Measurements from ENCODE around the gene ASTN2.

The ASTN2 gene

DNA sequence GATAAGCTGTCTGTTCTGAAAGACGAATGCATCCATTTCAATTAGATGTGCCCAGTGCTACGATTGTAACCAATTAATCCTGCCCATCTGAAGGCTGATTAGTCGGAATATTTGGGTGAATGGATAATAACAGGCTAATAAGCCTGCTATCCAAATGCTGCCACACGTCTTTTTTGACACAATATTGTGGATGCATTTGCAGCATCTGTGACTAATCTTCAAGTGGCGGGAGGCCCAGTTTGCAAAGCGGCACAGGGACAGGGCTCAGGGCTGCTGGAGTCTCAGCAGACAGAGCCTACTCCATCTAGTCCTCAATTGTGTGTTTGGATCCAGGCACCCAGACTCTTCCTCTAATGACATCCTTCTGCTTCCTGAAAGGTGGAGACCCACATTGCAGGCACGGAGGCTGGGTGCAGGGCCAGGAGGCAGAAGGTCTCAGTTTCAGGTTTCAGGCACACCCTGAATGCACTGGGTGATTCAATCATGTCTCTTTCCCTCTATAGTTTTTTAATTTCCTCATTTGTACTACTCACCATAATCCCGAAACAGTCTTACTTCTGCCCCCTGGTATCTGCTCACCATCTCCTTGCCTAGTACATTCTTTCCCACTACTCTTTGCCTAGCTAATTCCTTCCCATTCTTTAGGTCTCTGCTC is 169.6 kb downstream of the ASTN2 start:
- peak; percentile 14 for DNase-seq

DNA sequence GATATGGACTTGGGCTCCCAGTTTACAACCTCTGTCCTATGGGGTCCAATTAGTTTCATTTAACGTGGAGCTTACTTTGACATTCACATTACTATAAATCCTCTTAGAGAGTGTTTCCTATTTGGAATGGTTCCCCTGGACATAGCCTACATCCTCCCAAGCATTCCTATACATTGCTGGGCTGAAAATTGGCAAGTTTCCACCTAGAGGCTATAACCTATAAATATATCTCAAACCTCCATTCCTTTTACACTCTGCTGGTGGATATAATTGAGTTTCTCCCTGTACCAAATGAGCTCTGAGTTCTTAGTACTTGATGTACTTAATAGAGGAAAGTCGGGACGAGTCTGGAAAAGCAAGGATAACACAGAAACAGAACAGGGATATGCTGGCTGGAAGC is 172.8 kb downstream of the ASTN2 start:
- DNase-seq, result no peak

DNA sequence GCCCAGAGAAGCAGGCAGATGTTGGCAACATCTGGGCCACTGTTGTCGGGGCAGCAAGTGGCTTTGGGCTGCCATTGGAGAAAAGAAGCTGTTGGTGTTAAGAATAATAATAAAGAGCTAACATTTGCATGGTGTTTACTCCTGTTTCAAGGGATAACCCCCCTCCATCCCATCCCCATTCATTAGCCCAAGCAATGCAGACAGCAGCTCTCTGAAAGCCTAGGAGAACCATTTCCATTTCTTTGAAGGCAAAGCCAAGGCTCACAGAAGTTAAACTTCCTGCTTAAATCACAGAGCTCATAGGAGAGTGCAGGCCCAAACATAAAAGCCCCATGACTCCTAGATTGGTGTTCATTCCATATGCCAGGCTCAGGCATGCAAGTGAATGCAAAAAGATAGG is 175.4 kb downstream of the ASTN2 start:
- DNase-seq, result no peak

DNA sequence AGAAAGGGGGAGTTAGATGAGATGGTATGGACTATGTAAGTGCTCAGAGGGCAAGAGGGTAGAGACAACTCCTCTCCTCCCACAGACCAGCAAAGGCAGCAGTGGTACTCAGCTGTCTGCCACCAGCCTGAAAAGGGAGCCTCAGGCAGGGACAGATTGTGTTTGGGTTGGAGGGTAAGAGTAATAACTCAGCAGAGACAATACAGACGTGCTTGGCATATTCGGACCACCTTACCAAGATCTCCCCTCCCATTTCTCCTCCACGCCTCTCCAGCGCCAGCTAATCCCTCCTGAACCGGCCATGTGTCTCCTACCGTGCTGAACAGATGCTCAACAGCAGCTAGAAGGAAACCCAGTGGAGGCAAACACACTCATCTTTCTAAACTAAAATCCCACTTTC is 180.8 kb downstream of the ASTN2 start:
- DNase-seq, result no peak

DNA sequence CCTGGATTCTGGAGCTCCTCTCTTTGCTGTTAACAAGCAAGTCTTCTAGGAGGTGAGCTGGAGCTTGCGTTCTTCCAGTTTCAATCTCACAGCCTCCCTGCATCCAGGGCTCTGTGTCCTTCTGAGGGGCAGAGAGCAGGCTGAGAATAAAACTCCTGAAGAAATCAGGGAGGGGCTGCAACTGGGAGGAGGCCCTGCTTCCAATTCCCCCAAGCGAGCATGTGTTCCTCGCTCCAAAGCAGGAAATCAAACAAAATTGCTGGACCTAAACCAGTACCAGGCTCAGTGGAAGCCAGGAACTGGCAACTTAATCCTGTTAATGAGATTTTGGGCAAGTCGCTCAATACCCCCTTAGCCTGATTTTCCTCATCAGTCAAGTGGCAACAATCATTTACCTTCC is 181.8 kb downstream of the ASTN2 start:
- no peak for DNase-seq

DNA sequence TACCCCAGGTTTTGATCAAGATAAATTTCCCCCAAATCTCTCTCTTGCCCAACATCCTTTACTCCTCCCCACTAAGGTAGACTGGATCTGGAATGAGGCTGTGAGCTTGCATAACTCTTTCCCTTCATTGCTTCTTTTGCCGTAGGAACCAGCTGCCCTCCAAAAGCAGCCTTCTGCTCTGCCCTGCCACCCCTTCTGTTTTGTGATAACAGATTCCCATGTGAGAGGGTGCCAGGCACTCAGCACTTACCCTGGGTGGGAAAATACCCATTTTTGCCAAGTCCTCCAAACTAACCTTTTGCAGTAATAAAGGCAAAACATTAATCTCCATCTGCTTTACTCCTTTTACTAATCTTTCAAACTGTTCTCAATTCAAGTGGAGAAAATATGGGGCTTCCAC is 182.6 kb downstream of the ASTN2 start:
- DNase-seq, result no peak

DNA sequence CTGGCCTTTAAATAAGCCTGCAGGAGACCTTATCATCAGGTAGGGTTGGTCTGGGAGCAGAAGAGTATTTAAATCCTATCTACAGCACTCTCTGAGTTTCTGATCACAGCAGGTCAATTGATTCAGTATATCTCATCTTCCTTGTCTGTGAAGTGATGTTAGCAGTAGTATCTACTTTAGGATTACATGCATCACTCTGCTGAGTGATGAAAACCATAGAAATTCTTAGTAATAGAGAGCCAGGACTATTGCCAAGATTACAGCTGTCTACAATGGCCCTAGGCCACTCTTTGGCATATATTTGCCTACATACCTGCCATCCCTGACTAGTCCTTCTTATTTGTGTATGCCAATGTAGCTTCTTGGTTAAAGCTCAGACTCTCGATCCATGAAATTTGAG is 183.8 kb downstream of the ASTN2 start:
- DNase-seq, result no peak

DNA sequence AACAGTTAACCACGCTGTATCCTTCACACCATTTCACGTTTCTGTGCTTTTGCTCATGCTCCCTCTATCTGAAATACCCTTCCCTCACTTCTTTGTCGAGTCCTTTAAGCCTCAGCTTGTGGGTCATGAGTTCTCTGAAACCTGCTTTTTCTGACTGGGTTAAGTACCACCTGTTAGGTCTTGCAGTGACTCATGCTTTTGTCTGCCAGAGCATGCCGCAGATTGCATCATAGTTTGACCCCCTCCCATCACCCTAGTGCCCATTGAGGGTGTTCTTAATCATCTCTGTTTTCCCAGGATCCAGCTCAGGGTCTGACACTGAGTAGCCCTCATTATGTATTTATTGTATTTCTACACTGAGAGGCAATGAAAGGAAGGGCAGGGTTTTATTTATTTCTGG is 190.2 kb downstream of the ASTN2 start:
- DNase-seq, result peak; percentile 73

DNA sequence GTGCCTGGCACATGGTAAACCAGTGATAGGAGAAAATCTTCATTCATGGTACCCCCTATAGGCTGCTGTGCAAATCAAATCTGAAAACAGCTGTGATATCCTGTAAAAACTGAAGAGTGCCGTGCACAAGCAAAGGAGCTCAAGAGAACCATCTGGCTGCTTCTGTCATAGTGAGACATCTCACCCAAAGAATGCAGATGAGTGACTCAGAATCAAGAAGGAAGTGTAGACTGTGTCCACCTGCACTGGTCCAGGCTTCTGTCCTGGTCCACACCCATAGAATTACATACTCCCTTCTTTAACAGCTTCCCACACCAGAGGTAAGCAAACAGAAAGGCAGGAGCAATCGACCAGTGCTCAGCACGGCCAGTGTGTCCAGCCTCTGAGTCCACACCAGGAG is 195.9 kb downstream of the ASTN2 start:
- DNase-seq, result no peak

DNA sequence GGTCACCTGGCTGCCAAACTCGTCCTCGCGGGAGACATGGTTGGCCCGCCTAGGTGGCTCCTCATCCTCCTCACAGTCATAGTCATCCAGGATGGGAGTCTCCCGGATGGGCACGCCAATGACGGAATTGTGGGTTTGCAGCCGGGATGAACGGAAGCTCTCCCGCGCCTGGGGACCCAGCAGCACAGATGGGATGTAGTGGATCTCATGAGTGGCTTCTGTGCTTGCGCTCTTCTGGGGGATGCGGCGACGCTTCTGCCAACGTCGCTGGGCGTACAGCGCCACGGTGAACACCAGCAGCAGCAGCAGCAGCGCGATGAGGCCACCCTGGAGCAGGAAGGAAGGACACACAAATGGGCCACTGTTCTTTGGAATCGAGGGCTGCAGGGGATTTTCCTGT is 200.4 kb downstream of the ASTN2 start:
- DNase-seq, result no peak

DNA sequence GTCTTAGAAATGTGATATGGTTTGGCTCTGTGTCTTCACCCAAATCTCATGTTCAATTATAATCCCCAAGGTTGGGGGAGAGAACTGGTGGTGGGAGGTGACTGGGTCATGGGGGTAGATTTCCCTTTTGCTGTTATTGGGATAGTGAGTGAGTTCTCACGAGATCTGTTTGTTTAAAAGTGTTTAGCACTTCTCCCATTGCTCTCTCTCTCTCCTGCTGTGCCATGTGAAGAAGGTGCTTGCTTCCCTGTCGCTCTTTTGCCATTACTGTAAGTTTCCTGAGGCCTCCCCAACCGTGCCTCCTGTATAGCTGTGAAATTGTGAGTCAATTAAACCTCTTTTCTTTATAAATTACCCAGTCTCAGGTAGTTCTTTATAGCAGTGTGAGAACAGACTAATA is 203.6 kb downstream of the ASTN2 start:
- no peak for DNase-seq

DNA sequence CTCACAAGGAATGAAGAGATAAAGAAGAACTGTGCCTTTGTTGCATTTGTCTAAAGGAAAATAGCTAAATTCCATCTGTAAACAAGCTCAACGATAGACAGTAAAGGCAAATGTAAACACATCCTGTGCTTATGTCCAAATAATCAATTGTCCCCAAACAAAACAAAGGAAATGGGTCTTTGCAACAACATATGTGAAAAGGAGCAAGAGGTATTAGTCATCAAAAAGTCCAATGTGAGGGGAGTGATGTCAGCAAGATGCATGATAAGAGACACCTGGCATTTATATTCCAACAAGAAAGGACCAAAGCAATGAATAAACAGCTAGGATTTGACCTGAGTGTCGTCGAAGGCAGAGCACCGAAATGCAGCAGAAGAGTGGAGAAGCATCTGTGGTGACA is 209.1 kb downstream of the ASTN2 start:
- DNase-seq, result no peak

DNA sequence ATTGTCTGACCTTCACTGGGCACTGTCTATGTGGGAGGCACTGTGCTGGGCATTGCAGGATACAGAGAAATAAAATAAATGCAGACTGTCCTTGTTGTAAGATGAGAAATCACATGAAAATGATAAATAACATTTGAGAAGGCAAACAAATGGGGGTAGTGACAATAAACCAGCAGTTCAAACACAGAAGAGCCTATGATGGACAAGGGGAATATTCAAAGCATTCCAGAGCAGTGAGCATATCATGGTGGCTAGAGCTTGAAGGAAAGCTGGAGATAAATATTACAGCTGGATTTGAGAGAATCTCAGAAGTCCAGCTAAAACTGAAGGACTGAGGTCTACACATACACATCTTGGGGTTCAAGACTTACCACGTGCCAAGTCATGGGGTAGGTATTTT is 209.9 kb downstream of the ASTN2 start:
- no peak for DNase-seq

DNA sequence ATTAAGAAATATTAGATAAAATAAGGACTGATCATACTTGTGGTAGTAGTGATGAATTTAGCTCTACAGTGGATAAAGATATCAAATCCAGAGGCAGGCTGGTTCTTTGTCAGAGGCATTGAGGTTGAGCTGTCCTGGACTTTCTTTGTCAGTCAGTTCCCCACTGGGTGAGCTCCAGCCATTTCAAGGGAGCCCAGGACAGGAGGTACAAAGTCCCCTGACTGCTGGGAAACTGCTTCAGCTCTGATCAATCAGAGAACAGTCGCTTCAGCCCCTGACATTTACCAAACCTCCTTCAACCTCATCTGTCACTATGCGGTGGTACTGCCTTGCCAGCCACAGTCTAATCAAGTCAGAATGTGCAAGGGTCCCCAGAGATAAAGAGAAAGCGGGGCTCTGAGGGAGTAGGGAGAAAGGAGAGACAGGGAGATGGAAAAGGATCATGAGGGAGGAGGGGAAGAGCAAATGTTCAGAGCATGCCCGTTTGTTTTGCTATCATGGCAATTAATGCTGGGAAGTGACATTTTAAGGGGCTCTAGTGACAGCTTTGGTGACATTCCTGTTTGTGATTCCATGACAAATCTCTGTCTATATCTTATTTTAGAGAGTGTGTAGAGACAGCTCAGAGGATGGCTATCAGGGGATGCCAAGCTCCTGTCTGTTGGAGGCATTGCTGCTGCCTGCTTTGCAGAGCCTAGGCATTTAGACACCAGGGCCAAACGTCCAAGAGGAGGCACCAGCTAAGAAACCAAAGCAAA is 223.2 kb downstream of the ASTN2 start:
- DNase-seq, result no peak

DNA sequence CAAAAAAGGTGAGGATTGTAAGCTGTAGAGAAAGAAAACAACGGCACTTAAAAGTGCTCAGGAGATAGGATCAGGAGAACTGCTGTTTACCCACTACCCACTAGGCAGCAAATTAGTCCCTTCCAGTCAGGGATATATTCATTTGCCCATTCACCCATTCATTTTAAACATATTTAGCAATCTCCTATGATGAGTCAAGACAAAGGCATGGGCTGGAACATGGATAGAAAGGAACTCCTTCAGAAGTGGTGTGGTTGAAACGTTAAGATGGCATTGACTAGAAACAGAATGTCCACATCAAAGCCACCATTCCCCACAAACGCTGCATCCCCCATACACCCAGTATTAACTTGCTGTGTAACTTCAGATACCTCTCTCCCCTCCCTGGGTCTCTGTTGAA is 225.7 kb downstream of the ASTN2 start:
- no peak for DNase-seq

DNA sequence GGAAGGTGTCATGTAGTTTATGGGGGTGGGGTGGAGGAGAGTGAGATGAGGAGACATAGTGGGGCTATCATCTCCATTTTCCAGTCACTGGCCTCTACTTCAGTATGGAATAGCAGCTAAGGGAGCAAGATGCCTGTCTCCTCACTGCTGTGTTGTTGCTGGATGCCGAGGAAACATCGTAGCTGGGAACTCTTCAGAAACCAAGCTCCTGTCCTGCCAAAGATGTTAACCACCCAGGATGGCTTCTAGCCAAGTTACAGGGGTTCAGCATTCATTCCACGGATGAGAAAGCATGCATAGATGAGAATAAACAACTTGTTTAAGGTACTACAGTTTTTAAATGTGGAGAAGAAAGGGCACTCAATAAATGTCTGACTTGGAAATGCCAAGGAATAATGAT is 226.5 kb downstream of the ASTN2 start:
- DNase-seq, result peak; percentile 19

DNA sequence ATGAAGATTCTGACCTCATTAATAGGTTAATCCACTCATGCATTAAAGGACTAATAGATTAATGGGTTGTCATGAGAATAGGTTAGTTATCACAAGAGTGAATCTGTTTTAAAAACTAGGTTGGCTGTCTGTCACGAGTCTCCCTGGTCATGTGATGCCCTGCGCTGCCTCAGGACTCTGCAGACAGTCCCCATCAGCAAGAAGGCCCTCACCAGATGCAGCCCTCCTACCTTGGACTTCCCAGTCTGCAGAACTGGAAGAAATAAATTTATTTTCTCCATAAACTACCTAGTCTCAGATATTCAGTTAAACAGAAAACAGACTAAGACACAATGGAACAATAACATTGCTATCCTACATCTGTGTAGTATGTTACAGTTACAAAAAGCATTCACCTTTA is 227.4 kb downstream of the ASTN2 start:
- DNase-seq, result no peak

DNA sequence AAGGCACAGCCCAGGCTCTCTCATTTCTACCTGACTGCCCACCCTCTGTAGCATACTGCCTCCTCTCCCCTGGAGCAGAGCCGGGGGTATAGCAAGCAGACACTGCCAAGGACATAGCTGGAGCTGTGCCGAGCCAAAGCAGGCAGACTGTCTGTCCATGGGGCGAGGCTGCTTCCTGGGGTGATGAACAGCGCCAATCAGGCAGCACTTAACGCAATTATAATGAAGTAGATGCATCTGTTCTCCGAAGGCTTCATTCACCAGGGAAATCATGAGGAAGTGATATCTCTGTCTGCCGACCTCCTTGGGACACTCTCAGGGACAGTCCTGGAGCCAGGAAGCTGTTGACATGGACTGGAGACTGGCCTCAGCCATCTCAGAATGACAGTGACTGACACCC is 230.7 kb downstream of the ASTN2 start:
- DNase-seq, result no peak

DNA sequence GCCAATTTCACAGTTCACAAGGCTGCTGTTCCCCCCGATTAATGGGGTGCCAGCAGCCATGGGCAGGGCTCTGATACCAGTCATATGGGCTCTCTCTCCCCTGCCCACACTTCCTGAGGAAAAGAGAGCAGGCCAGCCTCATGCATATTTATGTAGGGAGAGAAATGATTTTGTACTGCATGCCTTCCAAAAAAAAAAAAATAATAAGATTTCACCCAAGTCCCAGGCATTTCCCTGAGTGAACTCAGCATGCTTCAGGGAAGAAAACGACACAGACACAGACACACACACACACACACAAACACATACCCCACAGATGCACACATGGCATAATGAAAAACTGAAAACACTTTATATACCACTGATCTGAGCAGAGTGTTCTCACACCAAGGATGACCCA is 232.8 kb downstream of the ASTN2 start:
- no peak for DNase-seq

DNA sequence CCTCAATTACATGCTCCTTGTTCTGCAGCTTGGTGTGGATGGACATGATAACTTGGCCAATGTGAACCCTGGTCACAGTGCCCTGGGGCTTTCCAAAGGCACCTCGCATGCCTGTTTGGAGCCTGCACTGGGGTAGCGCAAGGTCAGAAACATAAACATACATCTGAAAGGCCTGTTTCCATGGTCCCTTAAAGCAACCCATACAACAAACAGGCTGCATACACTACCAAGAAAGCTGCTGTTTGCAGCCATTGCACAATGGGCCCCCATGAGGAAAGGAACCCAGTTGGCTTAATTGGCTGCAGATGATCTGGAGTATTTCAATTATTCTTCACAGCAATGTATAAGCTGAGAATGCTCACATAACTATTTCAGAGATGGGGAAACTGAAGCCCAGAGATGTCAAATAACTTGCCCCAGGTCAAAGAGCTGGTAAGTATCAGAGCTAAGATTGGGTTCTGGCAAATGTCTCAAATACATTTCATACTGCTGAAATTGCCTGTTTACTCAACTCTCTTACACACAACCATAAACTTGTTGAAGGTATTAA is 233.9 kb downstream of the ASTN2 start:
- DNase-seq, result no peak

DNA sequence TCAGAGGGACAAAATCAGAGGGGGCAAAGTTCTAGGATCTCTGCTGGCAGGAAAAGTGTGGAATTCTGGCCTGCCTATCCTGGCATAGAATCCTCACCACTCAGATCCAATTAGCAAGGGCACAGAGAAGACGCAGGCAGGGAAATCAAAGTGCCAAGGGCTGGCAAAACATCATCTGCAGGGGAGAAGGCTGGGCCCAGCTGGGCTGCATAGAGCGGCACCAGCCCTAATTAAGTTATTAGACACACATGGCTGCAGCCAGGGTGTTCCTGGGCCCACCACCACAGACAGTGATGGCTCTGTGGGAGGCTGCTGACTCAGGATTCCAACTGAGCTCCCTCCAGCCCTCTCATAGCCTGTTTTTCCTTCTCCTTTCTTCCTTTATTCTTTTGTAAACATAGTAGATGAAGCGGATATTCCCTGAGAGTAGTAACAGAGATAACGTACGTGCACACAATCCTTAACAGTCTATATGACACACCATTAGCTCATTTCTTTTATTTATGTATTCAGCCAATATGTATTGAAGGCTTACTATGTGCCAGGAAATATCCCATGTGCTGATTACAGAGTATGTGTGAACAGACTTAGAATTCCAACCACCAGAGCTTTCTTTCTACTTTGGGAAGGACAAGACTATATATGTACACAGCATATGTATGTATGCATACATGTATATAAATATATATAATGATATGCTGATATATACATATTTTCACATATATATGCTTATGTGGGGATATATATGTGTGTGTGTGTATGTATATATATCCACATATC is 236.1 kb downstream of the ASTN2 start:
- no peak for DNase-seq

DNA sequence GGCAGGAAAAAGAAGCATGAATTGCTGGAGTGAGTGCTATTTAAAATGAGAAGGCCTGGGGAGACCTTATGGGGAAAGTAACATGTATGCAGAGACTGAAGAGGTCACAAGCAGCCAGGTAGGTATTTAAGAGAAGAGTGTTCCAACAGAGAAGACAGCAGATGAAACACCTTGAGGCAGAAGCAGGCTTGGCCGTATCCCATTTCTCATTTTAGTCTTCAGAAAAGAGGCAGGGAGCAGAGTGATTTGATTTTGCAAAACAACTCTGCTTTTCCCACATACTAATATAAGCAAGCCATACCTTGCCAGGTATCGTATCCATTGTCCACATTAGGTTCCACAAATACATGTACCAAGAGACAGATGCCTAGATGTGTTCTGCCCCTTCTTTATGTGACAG is 244.3 kb downstream of the ASTN2 start:
- no peak for DNase-seq

DNA sequence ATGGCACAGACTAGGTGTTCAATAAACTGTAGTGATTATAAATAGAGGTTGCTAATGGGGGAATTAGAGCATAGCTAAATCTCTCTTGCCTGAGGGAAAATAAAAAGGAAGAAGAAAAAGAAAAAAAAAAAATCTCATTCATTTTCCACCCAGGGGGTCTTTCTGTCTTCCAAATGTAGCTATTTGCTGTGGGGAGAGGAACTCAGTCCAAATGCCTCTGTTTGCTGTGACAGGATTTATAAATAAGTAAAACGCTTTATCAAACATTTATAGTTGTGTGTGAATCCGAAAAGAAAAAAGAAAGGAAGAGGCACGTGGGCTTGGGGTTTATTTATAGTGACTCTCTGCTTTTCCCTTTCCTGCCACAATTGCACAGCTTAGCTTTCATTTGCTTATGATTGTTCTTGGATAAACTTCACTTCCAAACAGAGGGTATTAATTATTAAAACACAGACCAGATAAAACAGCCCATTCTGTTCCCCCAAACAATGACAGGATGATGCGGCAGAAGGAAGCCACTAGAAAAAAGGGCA is 245.7 kb downstream of the ASTN2 start:
- no peak for DNase-seq

DNA sequence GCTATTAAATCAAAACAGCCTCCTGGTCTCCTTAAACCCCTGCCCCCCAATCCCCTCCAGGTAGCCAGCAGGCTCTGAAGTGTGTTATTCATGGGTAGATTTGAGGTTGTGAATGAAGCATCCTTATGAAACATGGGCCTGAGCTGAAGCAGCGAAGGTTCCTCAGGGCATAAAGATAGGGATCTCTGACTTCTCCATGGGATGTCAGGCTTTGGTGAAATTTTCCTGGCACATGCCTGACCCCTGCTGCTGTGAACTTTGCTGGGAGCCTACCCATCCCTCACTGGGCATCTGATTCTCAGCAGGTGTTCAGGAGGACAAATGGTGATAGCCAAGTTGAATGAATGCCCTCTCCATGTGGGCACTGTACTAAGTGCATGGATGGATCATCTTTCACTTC is 250.3 kb downstream of the ASTN2 start:
- no peak for DNase-seq
